H1 (cell line): ENCODE data around the gene NR2C2. TPM values are rescaled to one million over a fixed set of nuclear protein-coding genes. Genes with fewer than 3 reads are reported as not detected.

Experiments
- RAD21 ChIP-seq, 2 experiments: IDR thresholded peaks in 1 of 2; conservative IDR thresholded peaks in 1 of 2; 2 replicates each; pipeline ENCODE4 v1.6.1; 2011; ENCODE audit warnings: low read depth in 2 of 2, low read length in 2 of 2, improper control_type of control experiment in 1 of 2, inconsistent platforms in 1 of 2, mild to moderate bottlenecking in 1 of 2, moderate library complexity in 1 of 2
- RBBP5 ChIP-seq: IDR thresholded peaks from 2 replicates; pipeline ENCODE4 v1.7.1; 2012; ENCODE audit warnings: low read depth, mild to moderate bottlenecking, inconsistent platforms, low read length, moderate library complexity, borderline replicate concordance
- polyA plus RNA-seq, 7 experiments: library from polyadenylated mRNA; depleted of rRNA in 3 of 7; stranded (reverse) in 5 of 7; unstranded in 2 of 7; fragments of >200 nt in 5 of 7; fragments of 200-250 nt in 2 of 7; gene quantifications; 1 replicate in 5 of 7; 2 replicates in 1 of 7; 4 replicates in 1 of 7; pipeline versions ENCODE4 v1.2.1 to v1.2.3, GENCODE V29; 2011 to 2013; ENCODE audit warnings: missing spikeins in 2 of 7, mixed read lengths in 2 of 7
- total RNA-seq: library from RNA; stranded (reverse); fragmentation: NEBNext Ultra II Directional; extraction: Animal tissue kit (Norgen Biotek cat#: 25700); gene quantifications from 2 replicates; pipeline ENCODE4 v1.2.1, GENCODE V29; 2021

The NR2C2 gene
- total and polyA plus RNA-seq, 2 of the 8 experiments (the other 6 are each of a cell fraction or from before 2014, with no cell fraction given) = 16.6 to 44.4 TPM

DNA sequence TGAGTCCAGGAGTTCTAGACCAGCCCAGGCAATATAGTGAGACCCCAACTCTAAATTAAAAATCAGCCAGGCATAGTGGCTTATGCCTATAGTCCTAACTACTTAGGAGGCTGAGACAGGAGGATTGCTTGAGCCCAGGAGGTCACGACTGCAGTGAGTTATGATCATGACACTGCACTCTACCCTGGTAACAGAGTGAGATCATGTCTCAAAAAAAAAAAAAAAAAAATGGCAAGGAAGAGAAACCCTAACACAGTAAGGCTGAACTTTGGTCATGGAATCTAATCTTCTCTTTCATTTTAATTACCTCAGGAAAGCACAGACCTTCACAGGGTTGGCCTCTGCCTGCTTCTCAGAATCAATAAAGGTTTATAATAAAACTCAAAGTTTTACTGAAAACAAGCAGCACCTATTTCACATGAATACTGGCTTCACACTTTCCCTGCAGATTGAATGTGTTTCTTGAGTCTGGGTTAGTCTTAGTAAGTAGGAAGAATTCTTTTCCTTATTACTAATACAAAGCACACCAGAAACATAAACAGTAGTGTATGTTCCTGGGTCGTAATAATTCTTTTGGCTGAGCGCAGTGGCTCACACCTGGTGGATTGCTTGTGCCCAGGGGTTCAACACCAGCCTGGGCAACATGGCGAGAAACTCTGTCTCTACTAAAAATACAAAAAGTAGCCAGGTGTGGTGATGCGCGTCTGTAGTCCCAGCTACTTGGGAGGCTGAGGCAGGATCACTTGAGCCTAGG lies 11.6 kb upstream of the NR2C2 start (continued):
- TF ChIP-seq RAD21 (IDR thresholded peaks at IDR 0.05 in 1 of 2, conservative IDR thresholded peaks at IDR 0.05 in 1 of 2; ENCODE audit: low read depth in 2 of 2, low read length in 2 of 2) (no peak), RBBP5 (no peak)
